GM18909 (cell line): ENCODE results near the gene POLD4.
"Not testable (repeated sequence)": the region's sequence is repeated elsewhere in the genome, so short reads cannot be mapped to it uniquely, and the experiment has no call there.

ENCODE experiments used
- ATAC-seq: cut with Tn5 transposase; IDR thresholded peaks from one replicate; pipeline ENCODE4 v1.9.1; 2021; ENCODE audit warnings: mild to moderate bottlenecking; ENCODE audit not compliant: unreplicated experiment, poor library complexity

The POLD4 gene

GRCh38 chr11:67353317-67354074, at the start of gene POLD4:
Gene POLD4 (minus strand): TSS chr11:67353546. CDS start chr11:67353399, 147 bp downstream.
- peak; percentile 78 for ATAC-seq

DNA sequence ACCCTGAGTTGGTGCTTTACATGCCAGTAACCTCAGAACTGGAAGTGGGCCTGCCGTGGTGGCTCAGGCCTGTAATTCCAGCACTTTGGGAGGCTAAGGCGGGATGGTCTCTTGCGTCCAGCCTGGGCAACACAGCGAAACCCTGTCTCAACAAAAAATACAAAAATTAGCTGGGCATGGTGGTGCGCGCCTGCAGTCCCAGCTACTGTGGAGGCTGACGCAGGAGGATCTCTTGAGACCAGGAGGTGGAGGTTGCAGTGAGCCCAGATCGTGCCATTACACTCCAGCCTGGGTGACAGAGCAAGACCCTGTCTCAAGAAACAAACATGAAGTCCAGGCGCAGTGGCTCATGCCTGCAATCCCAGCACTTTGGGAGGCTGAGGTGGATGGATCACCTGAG, 49.7 kb upstream of the POLD4 start:
- not testable (repeated sequence) for ATAC-seq

DNA sequence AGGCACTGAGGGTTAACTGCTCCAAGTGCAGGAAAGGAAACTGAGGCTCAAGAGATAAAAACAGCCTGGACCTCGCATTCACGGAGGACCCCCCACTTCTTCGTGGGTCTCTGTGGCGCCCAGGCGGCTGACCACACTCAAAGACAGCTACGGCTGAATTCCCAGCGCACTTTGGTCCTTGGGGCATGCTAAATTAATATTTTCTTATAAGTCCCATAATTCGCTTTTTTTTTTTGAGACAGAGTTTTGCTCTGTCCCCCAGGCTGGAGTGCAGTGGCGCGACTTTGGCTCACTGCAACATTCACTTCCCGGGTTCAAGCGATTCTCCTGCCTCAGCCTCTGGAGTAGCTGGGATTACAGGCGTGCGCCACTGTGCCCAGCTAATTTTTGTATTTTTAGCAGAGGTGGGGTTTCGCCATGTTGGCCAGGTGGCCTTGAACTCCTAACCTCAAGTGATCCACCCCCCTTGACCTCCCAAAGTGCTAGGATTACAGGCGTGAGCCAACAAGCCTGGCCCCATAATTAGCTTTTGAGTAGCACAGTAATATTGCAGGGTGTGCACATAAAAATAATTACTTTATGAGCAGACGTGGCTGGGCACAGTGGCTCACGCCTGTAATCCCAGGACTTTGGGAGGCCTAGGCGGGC, 49.0 kb upstream of the POLD4 start:
- peak; percentile 5 for ATAC-seq

GRCh38 chr11:67401495-67402191, 48.3 kb upstream of the POLD4 start, which contains the start of gene PPP1CA:
Gene PPP1CA (minus strand): TSS chr11:67401858. CDS start chr11:67401782, 76 bp downstream.
- ATAC-seq = peak; percentile 63

DNA sequence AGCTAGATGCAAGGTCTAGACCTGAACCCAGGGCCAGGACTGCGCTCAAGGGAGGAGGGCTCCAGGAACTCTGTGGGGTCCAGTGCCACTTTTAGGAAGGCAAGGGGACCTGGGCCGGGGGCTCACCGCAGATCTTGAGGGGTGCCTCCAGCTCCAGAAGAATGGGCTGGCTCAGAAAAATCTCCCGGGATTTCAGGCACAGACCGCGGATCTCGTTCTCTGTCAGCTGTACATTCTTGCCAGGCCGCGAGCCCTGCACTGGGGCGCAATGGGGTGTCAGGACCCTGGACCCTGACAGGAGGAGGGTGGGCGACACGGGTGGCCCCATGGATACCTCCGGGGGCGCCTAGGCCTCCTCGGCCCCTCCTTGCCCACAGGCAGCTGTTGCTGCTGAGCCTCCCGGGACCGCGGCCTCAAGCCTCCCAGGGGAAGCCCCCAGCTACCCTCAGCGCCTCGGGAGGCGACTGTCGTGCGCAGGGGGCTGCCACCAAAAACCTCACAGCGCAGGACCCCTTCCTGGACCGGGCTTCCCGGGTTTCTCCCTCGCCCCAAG, 47.7 kb upstream of the POLD4 start:
- no peak for ATAC-seq

DNA sequence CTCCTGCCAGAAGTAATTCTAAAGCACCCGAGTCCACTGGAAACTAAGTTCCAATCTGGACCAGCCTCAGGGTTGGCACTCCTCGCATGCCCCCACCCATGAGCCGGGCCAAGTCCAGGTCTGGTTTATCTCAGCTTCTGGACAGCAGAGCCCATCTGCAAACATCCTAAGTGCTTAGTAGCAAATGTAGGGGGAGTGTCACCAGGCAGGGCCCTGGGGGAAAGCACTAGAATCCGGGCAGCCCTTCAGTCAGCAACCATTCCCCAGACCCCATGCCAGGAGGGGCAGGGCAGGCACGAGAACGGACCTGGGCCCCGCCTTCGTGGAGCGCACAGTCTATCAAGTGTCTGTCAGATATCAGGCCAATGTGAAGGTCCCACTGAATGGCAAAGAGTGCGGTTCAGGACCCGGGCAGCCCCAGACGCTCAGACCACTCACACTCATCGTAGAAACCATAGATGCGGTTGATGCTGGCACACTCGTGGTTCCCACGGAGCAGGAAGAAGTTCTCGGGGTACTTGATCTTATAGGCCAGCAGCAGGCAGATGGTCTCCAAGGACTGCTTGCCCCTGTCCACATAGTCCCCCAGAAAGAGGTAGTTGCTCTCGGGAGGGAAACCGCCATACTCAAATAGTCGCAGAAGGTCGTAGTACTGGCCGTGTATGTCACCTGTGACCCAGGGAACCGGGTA, 47.0 kb upstream of the POLD4 start:
- ATAC-seq = no peak

DNA sequence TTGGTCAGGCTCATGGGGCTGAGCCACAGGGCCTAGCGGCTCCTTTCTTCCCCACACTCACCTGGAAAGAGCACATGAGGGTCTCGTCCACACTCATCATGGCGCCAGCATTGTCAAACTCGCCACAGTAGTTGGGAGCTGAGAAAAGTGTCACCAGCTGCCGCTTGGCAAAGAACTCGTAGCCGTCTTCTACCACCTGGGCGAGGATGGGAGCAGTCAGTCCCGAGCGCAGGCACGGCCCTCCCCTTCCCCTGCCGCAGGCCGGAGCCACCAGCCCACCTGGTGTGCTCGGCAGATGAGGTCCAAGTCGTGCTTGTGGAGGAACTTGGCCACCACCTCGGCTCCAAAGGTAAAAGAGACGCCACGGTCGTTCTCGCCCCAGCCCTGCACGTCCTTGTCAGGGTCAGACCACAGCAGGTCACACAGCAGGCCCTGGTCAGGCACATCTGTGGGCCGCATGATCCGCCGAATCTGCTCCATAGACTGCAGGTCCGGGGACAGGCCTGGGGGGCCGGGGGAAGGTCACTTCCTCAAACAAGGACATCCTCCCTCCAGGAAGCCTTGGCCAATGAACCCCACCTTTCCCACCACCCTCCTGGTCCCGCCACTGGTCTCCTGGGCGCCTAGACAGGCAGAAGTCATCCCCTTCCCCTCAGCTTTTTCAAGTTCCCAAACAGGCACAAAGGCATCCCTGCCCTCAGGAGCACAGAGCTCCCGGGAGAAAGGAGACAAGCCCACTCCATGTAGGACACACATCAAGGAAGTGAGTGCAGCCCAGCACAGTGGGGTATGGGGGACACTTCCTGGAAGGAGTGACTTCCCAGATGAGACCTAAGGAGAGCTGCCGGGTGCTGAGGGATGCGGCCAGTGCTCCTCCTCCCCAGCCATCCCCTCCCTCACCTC, 45.6 kb upstream of the POLD4 start:
- no peak for ATAC-seq

DNA sequence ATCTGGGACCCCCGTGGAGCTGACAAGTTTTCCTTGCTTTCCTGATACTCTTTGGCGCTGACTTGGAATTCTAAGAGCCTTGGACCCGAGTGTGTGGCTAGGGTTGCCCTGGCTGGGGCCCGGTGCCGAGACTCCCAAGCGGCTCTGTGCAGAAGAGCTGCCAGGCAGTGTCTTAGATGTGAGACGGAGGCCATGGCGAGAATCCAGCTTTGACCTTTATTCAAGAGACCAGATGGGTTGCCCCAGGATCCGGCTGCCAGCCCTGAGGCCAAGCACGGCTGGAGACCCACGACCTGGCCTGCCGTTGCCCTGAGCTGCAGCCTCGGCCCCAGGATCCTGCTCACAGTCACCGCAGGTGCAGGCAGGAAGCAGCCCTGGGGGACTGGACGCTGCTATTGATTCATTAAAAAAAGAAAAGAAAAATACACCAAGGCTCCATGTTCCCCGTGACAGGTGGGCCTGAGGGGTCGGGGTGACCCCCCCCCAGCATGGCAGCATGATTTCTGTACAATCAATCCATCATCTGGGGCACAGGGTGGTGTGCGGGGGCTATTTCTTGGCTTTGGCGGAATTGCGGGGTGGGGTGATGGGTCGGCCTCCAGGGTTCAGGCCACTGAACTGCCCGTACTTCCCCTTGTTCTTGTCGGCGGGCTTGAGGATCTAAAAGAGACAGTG, 44.8 kb upstream of the POLD4 start:
- ATAC-seq = no peak

GRCh38 chr11:67397536-67397935, 44.2 kb upstream of the POLD4 start:
- no peak for ATAC-seq

DNA sequence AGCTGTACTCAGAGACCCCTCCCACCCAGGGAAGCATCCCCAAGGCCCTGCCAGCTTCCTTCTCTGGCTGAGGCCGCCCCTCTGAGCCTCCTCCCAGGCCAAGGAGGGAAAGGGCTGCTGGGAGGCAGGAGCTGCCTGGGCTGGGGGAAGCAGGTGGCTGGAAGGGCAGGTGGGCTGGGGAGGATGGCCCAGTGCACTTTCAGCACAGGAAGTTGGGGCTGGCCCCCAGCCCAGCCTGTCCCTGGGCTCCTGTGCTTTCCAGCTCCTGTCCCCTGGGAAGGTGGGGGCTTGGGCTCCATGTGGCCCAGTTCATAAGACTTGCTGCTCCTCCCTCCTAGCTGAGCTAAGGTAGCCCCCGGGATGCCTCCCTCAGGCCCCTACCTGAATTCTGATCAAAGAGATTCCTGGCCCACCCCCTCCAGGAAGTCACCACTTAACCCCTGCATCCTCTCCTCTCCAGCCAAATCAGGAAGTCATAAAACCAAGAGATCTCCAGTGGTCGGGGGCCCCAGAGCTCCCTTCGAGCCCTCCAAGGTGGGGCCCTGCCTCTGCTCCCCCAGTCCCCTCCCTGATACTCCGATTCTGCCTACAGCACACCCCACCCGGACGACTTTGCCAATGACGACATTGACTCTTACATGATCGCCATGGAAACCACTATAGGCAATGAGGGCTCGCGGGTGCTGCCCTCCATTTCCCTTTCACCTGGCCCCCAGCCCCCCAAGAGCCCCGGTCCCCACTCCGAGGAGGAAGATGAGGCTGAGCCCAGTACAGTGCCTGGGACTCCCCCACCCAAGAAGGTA, 43.4 kb upstream of the POLD4 start:
- no peak for ATAC-seq

GRCh38 chr11:67396259-67396581, 42.9 kb upstream of the POLD4 start:
- ATAC-seq = no peak

DNA sequence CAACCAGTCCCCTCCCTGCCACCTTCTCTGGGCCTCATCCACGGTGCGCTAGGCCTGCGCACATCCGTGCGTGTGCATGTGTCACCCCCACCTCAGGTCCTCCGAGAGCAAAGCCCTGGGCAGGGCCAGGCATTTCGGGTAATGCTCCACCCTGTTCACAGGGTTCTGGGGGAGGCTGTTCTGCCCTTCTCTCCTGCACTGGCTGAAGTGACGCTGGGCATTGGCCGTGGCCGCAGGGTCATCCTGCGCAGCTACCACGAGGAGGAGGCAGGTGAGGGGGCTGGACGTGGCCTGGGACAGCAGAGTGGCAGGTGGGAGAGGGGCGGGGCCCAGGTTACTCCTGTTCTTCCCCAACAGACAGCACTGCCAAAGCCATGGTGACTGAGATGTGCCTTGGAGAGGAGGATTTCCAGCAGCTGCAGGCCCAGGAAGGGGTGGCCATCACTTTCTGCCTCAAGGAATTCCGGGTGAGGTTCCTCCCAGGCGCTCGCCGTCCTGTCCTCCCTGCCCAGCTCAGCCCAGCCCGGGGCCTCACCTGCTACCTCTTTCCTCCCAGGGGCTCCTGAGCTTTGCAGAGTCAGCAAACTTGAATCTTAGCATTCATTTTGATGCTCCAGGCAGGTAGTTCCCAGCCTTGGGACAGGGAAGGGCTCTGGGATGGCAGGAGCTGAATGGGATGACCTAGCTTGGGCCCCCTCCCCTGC, 42.4 kb upstream of the POLD4 start:
- no peak for ATAC-seq

DNA sequence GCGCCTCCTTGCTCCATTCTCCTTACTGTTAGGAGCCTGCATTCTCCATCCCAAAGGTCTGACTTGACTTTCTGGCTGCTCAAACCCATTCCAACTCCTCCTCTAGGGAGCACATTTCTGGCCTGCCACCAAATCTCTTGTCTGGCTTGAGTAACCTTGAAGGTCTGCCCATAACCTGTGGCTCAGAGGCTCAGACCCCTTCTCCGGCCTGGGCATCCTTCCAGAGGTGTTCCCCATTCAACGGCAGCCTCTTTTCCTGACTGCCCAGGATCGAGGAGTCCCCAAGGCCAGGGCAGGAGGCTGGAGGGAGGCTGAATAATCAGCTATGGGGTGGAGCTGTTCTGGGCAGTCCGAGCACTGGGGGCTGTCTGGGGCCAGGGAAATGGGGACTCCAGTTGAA, 40.6 kb upstream of the POLD4 start:
- ATAC-seq = no peak

GRCh38 chr11:67393437-67393836, 40.1 kb upstream of the POLD4 start:
- no peak for ATAC-seq

GRCh38 chr11:67392183-67392715, 38.9 kb upstream of the POLD4 start:
- ATAC-seq = no peak

- peak; percentile 69 for ATAC-seq
Observed at GRCh38 chr11:67391304-67392182, 38.2 kb upstream of the POLD4 start, which contains the start of gene RAD9A. Gene RAD9A (plus strand): TSS chr11:67391986. CDS start chr11:67392045, 59 bp downstream.
